HFF-Myc (cell line): ENCODE data around the gene CAV2.

Experiments
- DNase-seq: peaks from one replicate; pipeline ENCODE4 v3.0.0-alpha.2; 2011; ENCODE audit warnings: low read depth; ENCODE audit errors: extremely low read depth
- H3K4me3 ChIP-seq: replicated peaks from 2 replicates; pipeline ENCODE4 v1.5.1; 2011; ENCODE audit warnings: low read depth, mild to moderate bottlenecking, control low read depth, low read length
- TF ChIP-seq, protein P1 (sequence below): IDR thresholded peaks from 2 replicates; pipeline ENCODE4 v1.5.1; 2012; ENCODE audit warnings: mild to moderate bottlenecking, low read depth, low read length, control low read depth; ENCODE audit errors: missing control alignments

Gene CAV2

DNA sequence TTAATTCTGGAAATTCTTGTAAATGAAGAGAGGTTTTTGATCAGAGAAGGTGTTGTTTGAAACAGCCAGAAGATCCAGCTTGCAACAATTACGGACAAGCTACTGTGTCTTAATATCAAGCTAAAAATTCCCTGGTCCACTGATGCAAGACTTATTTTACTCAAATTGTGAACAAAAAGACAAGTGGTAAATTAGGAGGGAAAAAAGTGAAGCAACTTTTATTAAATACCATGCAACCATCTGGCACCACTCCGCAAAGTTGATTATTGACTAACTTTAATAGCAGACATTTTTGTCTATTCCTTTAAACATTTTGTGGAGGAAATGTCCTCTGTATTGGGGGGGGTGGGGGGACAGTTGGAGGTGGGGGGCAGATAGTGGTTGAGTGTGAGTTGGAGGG lies 5.1 kb upstream of the CAV2 start:
- no peak for DNase-seq
- TF ChIP-seq, protein P1, sequence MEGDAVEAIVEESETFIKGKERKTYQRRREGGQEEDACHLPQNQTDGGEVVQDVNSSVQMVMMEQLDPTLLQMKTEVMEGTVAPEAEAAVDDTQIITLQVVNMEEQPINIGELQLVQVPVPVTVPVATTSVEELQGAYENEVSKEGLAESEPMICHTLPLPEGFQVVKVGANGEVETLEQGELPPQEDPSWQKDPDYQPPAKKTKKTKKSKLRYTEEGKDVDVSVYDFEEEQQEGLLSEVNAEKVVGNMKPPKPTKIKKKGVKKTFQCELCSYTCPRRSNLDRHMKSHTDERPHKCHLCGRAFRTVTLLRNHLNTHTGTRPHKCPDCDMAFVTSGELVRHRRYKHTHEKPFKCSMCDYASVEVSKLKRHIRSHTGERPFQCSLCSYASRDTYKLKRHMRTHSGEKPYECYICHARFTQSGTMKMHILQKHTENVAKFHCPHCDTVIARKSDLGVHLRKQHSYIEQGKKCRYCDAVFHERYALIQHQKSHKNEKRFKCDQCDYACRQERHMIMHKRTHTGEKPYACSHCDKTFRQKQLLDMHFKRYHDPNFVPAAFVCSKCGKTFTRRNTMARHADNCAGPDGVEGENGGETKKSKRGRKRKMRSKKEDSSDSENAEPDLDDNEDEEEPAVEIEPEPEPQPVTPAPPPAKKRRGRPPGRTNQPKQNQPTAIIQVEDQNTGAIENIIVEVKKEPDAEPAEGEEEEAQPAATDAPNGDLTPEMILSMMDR = no peak
- H3K4me3 ChIP-seq = no peak overlapping the region

DNA sequence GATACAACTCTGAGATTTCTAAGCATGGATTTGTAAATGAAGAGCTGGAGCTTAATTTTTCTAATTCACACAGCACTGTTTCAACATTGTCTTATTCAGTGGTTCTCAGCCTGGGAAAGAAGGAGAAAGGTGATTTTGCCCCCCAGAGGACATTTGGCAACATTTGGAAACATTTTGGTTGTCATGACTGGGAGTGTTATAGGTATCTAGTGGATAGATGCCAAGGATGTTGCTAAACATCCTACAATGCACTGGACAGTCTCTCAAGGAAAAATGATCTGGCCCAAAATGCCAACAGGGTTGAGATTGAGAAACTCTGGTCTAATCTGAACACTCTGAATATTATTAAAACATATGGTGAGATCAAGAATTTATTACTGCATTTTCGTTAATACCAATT lies 3.8 kb upstream of the CAV2 start:
- TF ChIP-seq, protein P1 = no peak
- DNase-seq = no peak

DNA sequence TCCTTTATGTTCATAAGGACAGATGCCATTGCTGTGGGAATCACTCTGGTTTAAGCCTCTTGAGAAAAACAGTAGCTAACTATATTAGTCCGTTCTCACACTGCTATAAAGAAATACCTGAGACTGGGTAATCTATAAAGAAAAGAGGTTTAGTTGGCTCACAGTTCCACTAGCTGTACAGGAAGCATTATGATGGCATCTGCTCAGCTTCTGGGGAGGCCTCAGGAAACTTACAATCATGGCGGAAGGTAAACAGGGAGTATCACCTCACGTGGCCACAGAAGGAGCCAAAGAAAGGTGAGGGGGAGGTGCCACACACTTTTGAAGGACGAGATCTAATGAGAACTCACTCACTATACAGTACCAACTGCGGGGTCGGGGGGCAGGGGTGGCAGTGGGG lies 2.9 kb upstream of the CAV2 start:
- no peak for DNase-seq
- TF ChIP-seq, protein P1 = no peak

More for the DNA sequence above, 3.8 kb upstream of the CAV2 start:
- H3K4me3 ChIP-seq = no peak overlapping the region

DNA sequence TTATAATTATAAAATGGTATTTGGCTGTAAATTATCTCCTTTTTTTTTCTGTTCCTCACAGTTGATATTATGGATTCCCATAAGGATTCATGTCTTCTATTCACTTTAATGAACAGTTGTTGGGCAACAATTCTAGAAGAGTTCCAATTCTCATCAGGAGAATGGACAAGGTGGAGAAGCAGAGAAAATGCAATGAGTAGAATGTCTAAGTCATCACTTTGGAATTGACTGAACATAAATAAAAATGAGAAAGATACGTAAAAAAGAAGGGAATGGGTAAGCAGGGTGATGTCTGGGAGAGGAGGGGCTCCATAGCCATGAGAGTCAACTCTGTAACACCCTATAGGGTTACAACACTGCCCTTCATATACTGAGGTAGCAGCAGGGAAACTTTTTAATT lies 1.8 kb upstream of the CAV2 start:
- H3K4me3 ChIP-seq = no peak overlapping the region
- DNase-seq = no peak
- TF ChIP-seq, protein P1 = no peak

More for the DNA sequence above, 2.9 kb upstream of the CAV2 start:
- no peak overlapping the region for H3K4me3 ChIP-seq

DNA sequence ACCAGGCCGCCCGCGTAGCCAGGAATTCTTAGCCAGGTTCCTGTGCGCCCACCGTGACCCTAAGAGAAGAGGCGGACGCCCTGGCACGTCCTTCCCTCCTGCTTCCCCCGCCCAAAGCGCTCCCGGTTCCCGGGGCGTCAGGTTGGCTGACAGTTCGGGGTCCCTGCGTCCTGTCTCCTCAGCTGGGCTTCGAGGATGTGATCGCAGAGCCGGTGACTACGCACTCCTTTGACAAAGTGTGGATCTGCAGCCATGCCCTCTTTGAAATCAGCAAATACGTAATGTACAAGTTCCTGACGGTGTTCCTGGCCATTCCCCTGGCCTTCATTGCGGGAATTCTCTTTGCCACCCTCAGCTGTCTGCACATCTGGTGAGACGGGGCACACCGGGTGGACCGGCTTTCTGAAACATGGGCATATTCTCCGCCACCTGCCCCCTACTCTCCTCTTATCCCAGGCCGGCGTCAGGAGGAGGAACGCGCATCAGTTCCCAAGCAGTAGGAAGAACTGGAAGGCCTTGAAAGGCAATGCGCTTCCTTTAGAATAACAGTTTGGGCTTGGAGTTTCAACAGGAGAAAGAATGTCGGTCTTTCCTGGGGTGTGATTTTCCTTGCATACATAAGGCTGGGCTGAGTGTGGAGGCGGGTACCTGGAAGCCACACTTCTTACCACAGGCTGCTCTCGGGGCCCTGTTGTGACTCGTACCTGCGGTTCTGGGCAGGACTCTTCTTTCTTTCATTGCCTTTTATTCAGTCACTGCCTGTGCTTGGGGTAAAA lies 728 bp downstream of the CAV2 start:
- no peak for DNase-seq
- TF ChIP-seq, protein P1 = no peak
- H3K4me3 ChIP-seq = peak overlapping the region; percentile 86

DNA sequence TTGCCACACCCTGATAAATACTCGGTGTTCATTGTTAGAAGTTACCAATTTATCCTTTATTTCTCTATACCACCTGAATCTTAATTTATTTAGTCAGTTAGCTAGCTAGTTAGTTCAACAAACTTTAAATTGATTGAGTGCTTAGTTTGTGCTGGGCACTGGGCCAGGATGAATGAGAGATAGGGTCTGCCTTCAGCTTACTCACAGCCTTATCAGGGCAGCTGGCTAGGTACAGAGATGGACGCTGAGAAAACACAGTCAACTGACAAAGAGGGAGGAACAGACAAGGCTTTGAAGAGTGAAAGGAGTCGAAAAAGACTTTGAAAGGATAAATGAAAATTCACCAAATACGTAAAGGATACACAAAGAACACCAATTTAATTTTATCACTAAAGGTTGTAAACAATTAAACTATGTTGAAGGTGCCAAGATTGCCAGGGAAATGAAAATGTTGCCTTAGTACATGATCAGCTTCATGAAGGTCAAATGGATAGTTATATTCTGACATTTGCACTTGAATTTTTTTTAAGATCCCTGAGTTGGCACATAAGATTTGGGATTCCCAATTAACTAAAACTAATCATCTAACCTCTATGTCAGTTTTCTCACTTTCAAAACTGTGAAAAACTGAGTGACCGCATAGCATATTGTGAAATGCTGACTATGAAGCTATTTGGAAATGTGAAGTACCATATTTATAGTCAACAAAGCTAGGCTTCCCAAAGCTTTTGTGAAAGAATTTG lies 2.1 kb downstream of the CAV2 start:
- H3K4me3 ChIP-seq = peak overlapping the region; percentile 86
- no peak for DNase-seq
- TF ChIP-seq, protein P1 = no peak
